NT2/D1 (cell line): ENCODE measurements around the gene RAD9B.
"Not testable (repeated sequence)": the region's sequence is repeated elsewhere in the genome, so short reads cannot be mapped to it uniquely, and the experiment has no call there.

Source experiments
- SUZ12 ChIP-seq: IDR thresholded peaks from 2 replicates; pipeline ENCODE4 v1.6.1; 2011; ENCODE audit not compliant: insufficient read length, insufficient read depth; ENCODE audit errors: extremely low read depth
- YY1 ChIP-seq: IDR thresholded peaks from 2 replicates; pipeline ENCODE4 v1.6.1; 2011; ENCODE audit not compliant: insufficient read length, insufficient read depth

- TF ChIP-seq YY1, SUZ12: not testable (repeated sequence)
Observed at GRCh38 chr12:110545259-110545658, 43.1 kb downstream of the RAD9B start.
